ENCODE data around the gene CCNY. TPM values are rescaled to one million over a fixed set of nuclear protein-coding genes. Genes with fewer than 3 reads are reported as not detected.

CCNY gene
- total and polyA plus RNA-seq, 2 donors: 46.6 to 55.9 TPM

DNA sequence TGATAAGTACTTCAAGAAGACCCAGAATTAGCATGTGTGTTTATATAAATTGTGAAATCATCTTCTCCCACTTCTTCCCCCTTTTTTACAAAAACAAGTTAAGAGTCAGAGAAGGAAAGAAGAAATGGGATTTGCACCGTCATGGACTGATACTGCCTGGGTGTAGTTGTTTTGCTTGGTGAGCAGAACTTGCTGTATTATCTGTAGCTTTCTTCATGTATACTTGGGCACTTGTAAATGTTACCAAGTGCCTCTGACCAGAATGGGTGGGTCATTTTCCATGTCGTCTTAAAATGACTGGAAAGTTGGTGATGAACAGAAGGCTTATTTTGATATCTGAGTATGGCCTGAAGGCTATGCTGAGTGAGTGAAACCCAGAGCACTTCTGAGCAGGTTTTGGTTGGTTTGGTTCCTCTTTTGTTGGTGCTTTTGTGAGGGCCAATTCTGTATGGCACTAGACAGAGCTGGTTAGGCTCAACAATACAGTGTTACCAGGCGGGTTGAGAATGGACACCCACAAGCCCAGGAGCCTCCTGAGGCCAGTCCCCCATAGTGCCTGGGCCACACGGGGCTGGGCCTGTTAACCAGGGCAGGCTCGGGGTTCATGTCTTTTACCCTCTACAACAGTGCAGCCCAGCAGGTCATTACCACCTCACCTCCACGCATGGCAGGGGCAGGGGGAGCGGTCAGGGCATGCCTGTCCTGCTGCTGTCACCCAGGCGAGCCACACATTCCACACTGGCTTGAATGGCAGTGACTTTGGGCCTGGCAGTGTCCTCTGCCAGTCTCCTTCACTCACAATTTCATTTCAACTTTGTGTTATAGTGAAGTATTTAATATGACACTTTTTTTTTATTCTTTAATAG, 115.1 kb downstream of the CCNY start:
- H3K4me3 ChIP-seq (ENCODE audit: low read depth, low read length): no peak overlapping the region
- no peak for DNase-seq (ENCODE audit: extremely low spot score)
- WGBS: 78% methylated on average over 8 of the region's 8 CpGs
- peaks cover 5% of the 10 kb centered on the region for H3K4me1 ChIP-seq (ENCODE audit: insufficient read depth)
- H3K27ac ChIP-seq (ENCODE audit: low read depth): peak overlapping the region; percentile 57
- no peaks in the 10 kb centered on the region for H3K36me3 ChIP-seq (ENCODE audit: insufficient read depth)

GRCh38 chr10:35452171-35452570, 115.9 kb downstream of the CCNY start:
- WGBS: 28% methylated on average over 1 of the region's 1 CpG
- Histone ChIP-seq H3K4me1 (ENCODE audit: insufficient read depth) (peaks cover 5% of the 10 kb centered on the region), H3K4me3 (ENCODE audit: low read depth, low read length) (no peak overlapping the region), H3K27ac (ENCODE audit: low read depth) (no peak overlapping the region), H3K36me3 (ENCODE audit: insufficient read depth) (no peaks in the 10 kb centered on the region)
- DNase-seq (ENCODE audit: extremely low spot score): no peak

GRCh38 chr10:35452847-35453246, 116.5 kb downstream of the CCNY start:
- DNase-seq (ENCODE audit: extremely low spot score): no peak
- Histone ChIP-seq H3K4me1 (ENCODE audit: insufficient read depth) (peaks cover 5% of the 10 kb centered on the region), H3K4me3 (ENCODE audit: low read depth, low read length) (no peak overlapping the region), H3K27ac (ENCODE audit: low read depth) (no peak overlapping the region), H3K36me3 (ENCODE audit: insufficient read depth) (no peaks in the 10 kb centered on the region)
- 92% methylated on average over 2 of the region's 2 CpGs for WGBS

GRCh38 chr10:35453855-35454532, 117.7 kb downstream of the CCNY start:
- no peak for DNase-seq (ENCODE audit: extremely low spot score)
- H3K4me3 ChIP-seq (ENCODE audit: low read depth, low read length): no peak overlapping the region
- no peaks in the 10 kb centered on the region for H3K36me3 ChIP-seq (ENCODE audit: insufficient read depth)
- WGBS: 69% methylated on average over 12 of the region's 12 CpGs
- peaks cover 5% of the 10 kb centered on the region for H3K4me1 ChIP-seq (ENCODE audit: insufficient read depth)
- H3K27ac ChIP-seq (ENCODE audit: low read depth): no peak overlapping the region

DNA sequence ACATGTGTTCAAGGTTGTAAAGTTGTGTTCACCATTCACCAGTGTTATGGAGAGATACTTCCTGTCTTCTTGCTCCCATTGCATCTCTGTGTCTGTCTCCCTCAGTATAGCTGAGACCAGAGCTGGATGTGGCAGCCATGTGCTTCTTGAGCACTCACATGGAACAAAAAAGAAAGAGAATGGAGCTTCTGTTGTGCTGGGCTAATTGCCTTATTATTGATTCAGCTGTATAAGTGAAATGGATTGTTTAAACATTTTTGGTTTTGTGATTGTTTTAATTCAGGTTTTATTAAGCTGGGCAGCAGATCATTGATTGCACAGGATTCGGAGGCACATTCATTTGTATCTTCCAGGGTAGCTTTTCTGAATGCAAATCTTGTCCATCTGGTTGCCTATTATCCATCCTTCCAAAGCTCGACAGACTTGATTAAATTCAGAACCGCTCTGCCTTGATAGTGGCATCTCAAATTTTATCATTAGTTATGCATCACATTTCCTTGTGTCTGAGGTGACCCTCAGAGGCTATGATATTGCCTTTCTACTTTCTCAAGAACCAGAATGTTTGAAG, 119.9 kb downstream of the CCNY start:
- DNase-seq (ENCODE audit: extremely low spot score): no peak
- H3K4me3 ChIP-seq (ENCODE audit: low read depth, low read length): no peak overlapping the region
- no peak overlapping the region for H3K27ac ChIP-seq (ENCODE audit: low read depth)
- H3K4me1 ChIP-seq (ENCODE audit: insufficient read depth): peaks cover 2% of the 10 kb centered on the region
- WGBS: 96% methylated on average over 3 of the region's 3 CpGs
- H3K36me3 ChIP-seq (ENCODE audit: insufficient read depth): no peaks in the 10 kb centered on the region

GRCh38 chr10:35456784-35457183, 120.5 kb downstream of the CCNY start:
- no peak for DNase-seq (ENCODE audit: extremely low spot score)
- H3K36me3 ChIP-seq (ENCODE audit: insufficient read depth): no peaks in the 10 kb centered on the region
- WGBS: 93% methylated on average over 4 of the region's 4 CpGs
- H3K4me3 ChIP-seq (ENCODE audit: low read depth, low read length): no peak overlapping the region
- H3K4me1 ChIP-seq (ENCODE audit: insufficient read depth): peaks cover 2% of the 10 kb centered on the region
- H3K27ac ChIP-seq (ENCODE audit: low read depth): no peak overlapping the region

DNA sequence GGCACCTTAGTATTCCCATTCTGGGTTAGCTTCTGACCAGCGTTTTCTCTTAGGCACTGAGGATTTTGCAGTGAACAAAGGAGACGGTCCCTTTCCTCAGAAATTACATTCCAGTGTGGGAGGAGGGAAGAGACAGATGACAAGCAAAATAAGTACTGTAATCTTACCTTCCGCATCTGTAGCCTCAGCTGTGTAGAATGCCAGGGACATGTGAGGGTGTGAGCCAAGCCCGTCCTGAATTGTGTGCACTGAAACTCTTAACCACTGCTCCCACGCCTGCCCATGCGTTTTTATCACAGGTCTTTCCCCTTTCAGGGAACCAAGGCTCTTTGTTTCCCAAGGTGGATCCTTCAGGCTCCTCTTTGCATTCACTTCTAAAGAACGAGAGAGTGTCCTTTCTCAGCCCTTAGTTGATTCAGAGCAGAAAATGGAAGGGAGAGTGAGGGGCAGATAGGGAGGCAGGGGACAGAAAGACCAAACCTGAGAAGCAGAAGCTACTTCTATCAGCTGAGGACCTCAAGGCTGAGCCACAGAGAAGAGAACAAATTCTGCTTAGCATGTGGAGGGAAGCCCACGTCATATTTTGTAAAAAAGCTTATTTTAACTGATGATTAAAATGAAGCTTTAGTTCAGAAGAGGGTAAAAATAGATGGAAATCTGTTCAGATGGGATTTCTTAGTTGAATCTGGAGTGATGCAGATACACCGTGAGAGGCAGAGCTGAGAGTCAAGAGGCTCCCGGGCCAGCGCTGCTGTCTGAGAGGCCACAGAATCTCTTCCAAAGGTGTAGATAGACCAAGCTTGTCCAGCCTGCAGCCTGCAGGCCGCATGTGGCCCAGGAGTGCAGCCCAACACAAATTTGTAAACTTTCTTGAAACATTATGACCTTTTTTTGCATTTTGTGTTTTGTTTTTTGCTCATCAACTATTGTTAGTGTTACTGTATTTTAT, 122.5 kb downstream of the CCNY start:
- H3K36me3 ChIP-seq (ENCODE audit: insufficient read depth): no peaks in the 10 kb centered on the region
- H3K4me1 ChIP-seq (ENCODE audit: insufficient read depth): peaks cover 5% of the 10 kb centered on the region
- DNase-seq (ENCODE audit: extremely low spot score): no peak
- H3K4me3 ChIP-seq (ENCODE audit: low read depth, low read length): no peak overlapping the region
- no peak overlapping the region for H3K27ac ChIP-seq (ENCODE audit: low read depth)
- 68% methylated on average over 12 of the region's 12 CpGs for WGBS

DNA sequence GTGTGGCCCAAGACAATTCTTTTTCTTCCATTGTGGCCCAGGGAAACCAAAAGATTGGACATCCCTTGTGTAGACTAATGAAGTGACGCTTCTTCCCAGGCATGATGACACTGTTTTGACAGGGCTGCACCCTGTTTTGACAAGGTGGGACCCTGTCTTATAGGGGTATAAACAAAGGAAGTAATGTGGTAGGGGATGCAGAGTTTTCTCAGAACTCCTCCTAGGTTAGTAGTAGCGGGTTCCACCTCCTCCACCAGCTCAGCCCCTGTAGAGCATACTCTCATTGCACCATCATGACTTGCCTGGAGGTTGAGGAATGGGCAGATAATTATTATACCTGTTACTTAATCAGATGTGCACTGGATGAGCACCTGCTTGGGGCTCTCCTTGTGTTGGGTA, 123.1 kb downstream of the CCNY start:
- WGBS: 92% methylated on average over 2 of the region's 2 CpGs
- H3K27ac ChIP-seq (ENCODE audit: low read depth): no peak overlapping the region
- DNase-seq (ENCODE audit: extremely low spot score): no peak
- peaks cover 3% of the 10 kb centered on the region for H3K4me1 ChIP-seq (ENCODE audit: insufficient read depth)
- H3K4me3 ChIP-seq (ENCODE audit: low read depth, low read length): no peak overlapping the region
- no peaks in the 10 kb centered on the region for H3K36me3 ChIP-seq (ENCODE audit: insufficient read depth)

DNA sequence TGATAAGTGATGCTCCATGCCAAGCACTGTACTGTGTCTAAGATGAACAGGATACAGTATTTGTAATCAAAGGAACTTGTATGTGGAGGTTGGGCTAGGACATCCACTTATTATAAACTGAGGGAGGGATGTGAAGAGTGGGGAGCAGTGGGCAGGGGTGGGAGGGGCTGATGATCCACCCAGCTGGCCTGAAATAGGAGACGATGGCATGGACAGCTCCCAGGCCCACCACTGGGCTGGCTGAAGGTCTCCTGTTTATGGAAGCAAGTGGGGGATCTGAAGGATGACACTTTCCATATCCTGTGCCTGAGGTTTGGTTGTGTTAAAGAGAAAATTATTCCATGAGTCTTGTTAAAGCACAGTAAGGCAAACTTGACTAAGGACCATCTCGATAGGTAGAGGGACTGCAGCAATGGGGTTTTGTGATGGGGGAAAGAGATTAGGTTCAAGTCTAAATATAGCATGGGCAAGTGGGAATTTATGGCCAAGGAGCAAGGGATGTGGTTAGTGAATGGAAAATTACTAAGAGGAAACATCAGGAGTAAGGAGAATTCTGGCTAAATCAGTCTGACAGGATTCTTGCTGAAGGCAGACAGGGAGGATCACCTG, 124.6 kb downstream of the CCNY start:
- Histone ChIP-seq H3K4me3 (ENCODE audit: low read depth, low read length) (no peak overlapping the region), H3K27ac (ENCODE audit: low read depth) (no peak overlapping the region), H3K4me1 (ENCODE audit: insufficient read depth) (peaks cover 3% of the 10 kb centered on the region), H3K36me3 (ENCODE audit: insufficient read depth) (no peaks in the 10 kb centered on the region)
- no peak for DNase-seq (ENCODE audit: extremely low spot score)
- 78% methylated on average over 2 of the region's 2 CpGs for WGBS

DNA sequence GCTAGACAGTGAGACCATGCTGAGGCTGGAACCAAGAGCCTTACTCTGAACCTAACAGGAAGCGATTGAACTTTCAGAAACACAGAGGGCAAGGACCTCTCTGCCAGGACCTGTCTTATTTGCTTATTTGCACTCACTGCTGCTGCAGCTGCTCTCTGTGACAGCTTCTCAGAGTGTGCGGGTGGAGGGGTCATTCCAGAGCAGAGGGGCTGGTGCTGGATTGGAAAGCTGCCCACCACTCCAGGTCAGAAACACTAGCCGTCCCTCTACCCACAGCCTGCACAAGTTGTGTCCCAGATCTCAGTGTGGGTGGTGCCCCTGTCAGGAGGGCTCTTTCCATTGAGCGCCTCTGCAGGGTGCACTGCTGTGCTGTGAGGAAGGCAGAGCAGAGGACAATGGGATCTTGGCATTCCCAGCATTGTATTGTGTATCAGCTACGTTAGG, 126.2 kb downstream of the CCNY start:
- H3K4me1 ChIP-seq (ENCODE audit: insufficient read depth): peaks cover 3% of the 10 kb centered on the region
- no peaks in the 10 kb centered on the region for H3K36me3 ChIP-seq (ENCODE audit: insufficient read depth)
- H3K4me3 ChIP-seq (ENCODE audit: low read depth, low read length): no peak overlapping the region
- no peak overlapping the region for H3K27ac ChIP-seq (ENCODE audit: low read depth)
- 77% methylated on average over 5 of the region's 5 CpGs for WGBS
- DNase-seq (ENCODE audit: extremely low spot score): no peak

GRCh38 chr10:35463105-35463867, 127.0 kb downstream of the CCNY start:
- Histone ChIP-seq H3K4me3 (ENCODE audit: low read depth, low read length) (no peak overlapping the region), H3K27ac (ENCODE audit: low read depth) (no peak overlapping the region), H3K36me3 (ENCODE audit: insufficient read depth) (no peaks in the 10 kb centered on the region), H3K4me1 (ENCODE audit: insufficient read depth) (peaks cover 3% of the 10 kb centered on the region)
- 32% methylated on average over 3 of the region's 3 CpGs for WGBS
- no peak for DNase-seq (ENCODE audit: extremely low spot score)

DNA sequence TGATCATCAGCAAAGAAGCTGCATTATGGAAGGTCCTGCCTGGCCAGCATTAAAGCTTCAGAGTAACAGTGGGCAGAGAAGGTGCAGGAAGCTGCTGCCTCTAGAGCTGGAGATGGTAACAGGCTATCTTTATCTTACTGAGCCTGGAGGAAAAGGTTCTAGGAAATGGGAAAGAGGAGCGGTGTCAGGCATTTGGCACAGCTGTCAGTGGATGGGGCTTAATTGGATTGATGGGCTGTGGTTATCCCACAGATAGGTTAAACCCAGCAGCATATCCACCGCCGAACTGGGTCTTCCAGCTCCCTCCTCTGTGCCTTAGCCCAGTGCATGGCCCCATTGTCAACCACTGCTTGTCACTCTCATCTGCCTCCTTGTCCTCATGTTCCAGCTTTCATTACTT, 127.6 kb downstream of the CCNY start:
- WGBS: 78% methylated on average over 3 of the region's 3 CpGs
- no peak overlapping the region for H3K27ac ChIP-seq (ENCODE audit: low read depth)
- no peaks in the 10 kb centered on the region for H3K36me3 ChIP-seq (ENCODE audit: insufficient read depth)
- peaks cover 3% of the 10 kb centered on the region for H3K4me1 ChIP-seq (ENCODE audit: insufficient read depth)
- H3K4me3 ChIP-seq (ENCODE audit: low read depth, low read length): no peak overlapping the region
- no peak for DNase-seq (ENCODE audit: extremely low spot score)
